Adrenal gland (tissue), 5 donors: ENCODE data around the gene STRA6.

Source experiments
- CTCF ChIP-seq, 6 experiments: fragments of 450-650 bp in 4 of 6; fragments of 200-600 bp in 2 of 6; sonication (generic) in 1 of 6; IDR thresholded peaks; 1 replicate in 5 of 6; 2 replicates in 1 of 6; pipeline versions ENCODE4 v1.5.1 to v1.8.0; 2016 to 2021; ENCODE audit warnings: antibody characterized with exemption in 6 of 6, mild to moderate bottlenecking in 2 of 6, moderate library complexity in 1 of 6
- POLR2A ChIP-seq, 2 donors: fragments of 450-650 bp; IDR thresholded peaks; one replicate each; pipeline ENCODE4 v1.6.1; 2017; ENCODE audit warnings: antibody characterized with exemption in 2 of 2, mild to moderate bottlenecking in 2 of 2, moderate library complexity in 1 of 2
- donor health status: DM: no; HTN: no; CAD: no.

GRCh38 chr15:74146277-74146800 lies 56.2 kb downstream of the STRA6 start:
- TF ChIP-seq CTCF (IDR thresholded peaks at IDR 0.05): no peak
- TF ChIP-seq POLR2A (IDR thresholded peaks at IDR 0.05): no peak
